Measurements from ENCODE around the gene RABGAP1L.
"Not testable (repeated sequence)": the region's sequence is repeated elsewhere in the genome, so short reads cannot be mapped to it uniquely, and the experiment has no call there.

Gene RABGAP1L

GRCh38 chr1:174786358-174786757 is 627.0 kb downstream of the RABGAP1L start:
- DNase-seq = no peak

- no peak for DNase-seq
Measured at GRCh38 chr1:174786760-174787159, 627.4 kb downstream of the RABGAP1L start.

GRCh38 chr1:174788981-174789380 is 629.7 kb downstream of the RABGAP1L start:
- no peak for DNase-seq

- no peak for DNase-seq
Measured at GRCh38 chr1:174789399-174789798, 630.1 kb downstream of the RABGAP1L start.

GRCh38 chr1:174791863-174792262 is 632.5 kb downstream of the RABGAP1L start:
- no peak for DNase-seq

GRCh38 chr1:174794861-174795260 is 635.5 kb downstream of the RABGAP1L start:
- DNase-seq = no peak

- DNase-seq = no peak
Measured at GRCh38 chr1:174795806-174796205, 636.5 kb downstream of the RABGAP1L start.

GRCh38 chr1:174797398-174797797 is 638.1 kb downstream of the RABGAP1L start:
- no peak for DNase-seq

- no peak for DNase-seq
Measured at GRCh38 chr1:174799136-174799479, 639.8 kb downstream of the RABGAP1L start.

- DNase-seq = no peak
Measured at GRCh38 chr1:174800216-174800851, 641.0 kb downstream of the RABGAP1L start.

GRCh38 chr1:174800876-174801275 is 641.6 kb downstream of the RABGAP1L start:
- no peak for DNase-seq

GRCh38 chr1:174809755-174810280 is 650.5 kb downstream of the RABGAP1L start:
- no peak for DNase-seq

GRCh38 chr1:174812016-174812415 is 652.7 kb downstream of the RABGAP1L start:
- no peak for DNase-seq

- DNase-seq = no peak
Measured at GRCh38 chr1:174812656-174813055, 653.3 kb downstream of the RABGAP1L start.

- DNase-seq = peak; percentile 27 to 44
Measured at GRCh38 chr1:174815036-174815435, 655.7 kb downstream of the RABGAP1L start.

GRCh38 chr1:174815474-174815908 is 656.2 kb downstream of the RABGAP1L start:
- no peak for DNase-seq

GRCh38 chr1:174816621-174817020 is 657.3 kb downstream of the RABGAP1L start:
- DNase-seq = not testable (repeated sequence)

GRCh38 chr1:174818014-174818616 is 658.8 kb downstream of the RABGAP1L start:
- DNase-seq = no peak

GRCh38 chr1:174818951-174819350 is 659.6 kb downstream of the RABGAP1L start:
- DNase-seq = peak; percentile 1 to 2

GRCh38 chr1:174819596-174819995 is 660.3 kb downstream of the RABGAP1L start:
- DNase-seq = no peak

- no peak for DNase-seq
Measured at GRCh38 chr1:174825127-174825526, 665.8 kb downstream of the RABGAP1L start.

GRCh38 chr1:174825806-174826205 is 666.5 kb downstream of the RABGAP1L start:
- no peak for DNase-seq

GRCh38 chr1:174828264-174828663 is 668.9 kb downstream of the RABGAP1L start:
- no peak for DNase-seq

- no peak for DNase-seq
Measured at GRCh38 chr1:174829990-174830389, 670.7 kb downstream of the RABGAP1L start.

GRCh38 chr1:174836543-174836942 is 677.2 kb downstream of the RABGAP1L start:
- no peak for DNase-seq
